HG03095 (cell line): Measurements from ENCODE around the gene HBA1.
"Not testable (repeated sequence)": the region's sequence is repeated elsewhere in the genome, so short reads cannot be mapped to it uniquely, and the experiment has no call there.

Experiments used
- ATAC-seq: cut with Tn5 transposase; IDR thresholded peaks from one replicate; pipeline ENCODE4 v1.9.1; 2021; ENCODE audit warnings: moderate library complexity; ENCODE audit not compliant: unreplicated experiment

Gene HBA1

GRCh38 chr16:193441-193840, 17.0 kb downstream of the HBA1 start:
- ATAC-seq, result no peak

GRCh38 chr16:194516-194915, 18.0 kb downstream of the HBA1 start:
- no peak for ATAC-seq

GRCh38 chr16:200388-200787, 23.9 kb downstream of the HBA1 start:
- ATAC-seq, result no peak

- ATAC-seq, result no peak
Measured at GRCh38 chr16:203246-203645, 26.8 kb downstream of the HBA1 start.

- not testable (repeated sequence) for ATAC-seq
Measured at GRCh38 chr16:204046-204445, 27.6 kb downstream of the HBA1 start.

GRCh38 chr16:209359-209758, 32.9 kb downstream of the HBA1 start:
- ATAC-seq, result not testable (repeated sequence)

GRCh38 chr16:211631-212180, 35.2 kb downstream of the HBA1 start:
- ATAC-seq, result not testable (repeated sequence)

GRCh38 chr16:212999-213398, 36.5 kb downstream of the HBA1 start:
- no peak for ATAC-seq

GRCh38 chr16:220021-220420, 43.5 kb downstream of the HBA1 start:
- ATAC-seq, result no peak
